ENCODE measurements around the gene KCNK5.

Gene KCNK5

GRCh38 chr6:39191236-39191930, 37.9 kb downstream of the KCNK5 start:
- Histone ChIP-seq H3K27ac (ENCODE audit: extremely low read depth, low read depth, low read length) (no peak overlapping the region), H3K4me3 (ENCODE audit: low read depth, low read length) (no peak overlapping the region), H3K4me1 (ENCODE audit: control insufficient read depth, insufficient read depth, low read length) (no peaks in the 10 kb centered on the region), H3K9me3 (ENCODE audit: control insufficient read depth, insufficient read depth, low read depth, low read length) (no peaks in the 10 kb centered on the region), H3K36me3 (ENCODE audit: control insufficient read depth in 2 of 2, insufficient read depth in 1 of 2, low read length in 2 of 2) (peaks cover 0 to 51% of the 10 kb centered on the region in 2 experiments; a peak in 1 of 3 replicates)
- POLR2A ChIA-PET, result interaction anchor here (1.0 kb wide), 1 partner anchor 10 kb away, joined by 7 read pairs; no protein-coding TSS in a partner anchor
- TF ChIP-seq TCF7L2 (IDR thresholded peaks at IDR 0.05; ENCODE audit: borderline replicate concordance, low read depth, low read length) (no peak), ZNF677 (tag by site-specific recombination; IDR thresholded peaks at IDR 0.05) (no peak), ZNF76 (tag by site-specific recombination; IDR thresholded peaks at IDR 0.05; ENCODE audit: borderline replicate concordance, low read depth) (no peak), GFI1B (tag by site-specific recombination; IDR thresholded peaks at IDR 0.05) (no peak), ZSCAN23 (tag by site-specific recombination; IDR thresholded peaks at IDR 0.05) (no peak), ZNF169 (tag by site-specific recombination; IDR thresholded peaks at IDR 0.05) (no peak), REST (tag by site-specific recombination; IDR thresholded peaks at IDR 0.05) (no peak), ZNF211 (tag by site-specific recombination; IDR thresholded peaks at IDR 0.05; ENCODE audit: low read depth) (no peak), ZNF521 (tag by site-specific recombination; IDR thresholded peaks at IDR 0.05) (no peak), ZNF561 (tag by site-specific recombination; IDR thresholded peaks at IDR 0.05; ENCODE audit: borderline replicate concordance) (no peak), SALL2 (tag by site-specific recombination; IDR thresholded peaks at IDR 0.05; ENCODE audit: borderline replicate concordance) (no peak), ZFP41 (tag by site-specific recombination; IDR thresholded peaks at IDR 0.05; ENCODE audit: borderline replicate concordance) (no peak), ZNF423 (tag by site-specific recombination; IDR thresholded peaks at IDR 0.05) (no peak), ZEB2 (tag by site-specific recombination; IDR thresholded peaks at IDR 0.05) (no peak)
- CTCF ChIA-PET, result interaction anchor here (0.5 to 3.3 kb wide), 10 partner anchors 8 to 203 kb away, joined by 3 to 37 read pairs (median 8); no protein-coding TSS in a partner anchor

- Histone ChIP-seq H3K4me3 (ENCODE audit: low read depth, low read length) (no peak overlapping the region), H3K9me3 (ENCODE audit: control insufficient read depth, insufficient read depth, low read depth, low read length) (no peaks in the 10 kb centered on the region), H3K36me3 (ENCODE audit: control insufficient read depth in 2 of 2, insufficient read depth in 1 of 2, low read length in 2 of 2) (peaks cover 0 to 47% of the 10 kb centered on the region in 2 experiments; a peak in 1 of 3 replicates), H3K27ac (ENCODE audit: extremely low read depth, low read depth, low read length) (no peak overlapping the region), H3K4me1 (ENCODE audit: control insufficient read depth, insufficient read depth, low read length) (no peaks in the 10 kb centered on the region)
- ChIA-PET CTCF (interaction anchor here (0.7 to 3.3 kb wide), 24 partner anchors 9 to 319 kb away, joined by 3 to 37 read pairs (median 4); no protein-coding TSS in a partner anchor), POLR2A (no interaction called here)
- TF ChIP-seq PRDM4 (tag by site-specific recombination; IDR thresholded peaks at IDR 0.05), result no peak
- no peak for TF ChIP-seq ZSCAN4 (tag by site-specific recombination; IDR thresholded peaks at IDR 0.05)
- no peak for TF ChIP-seq PRDM2 (tag by site-specific recombination; IDR thresholded peaks at IDR 0.05; ENCODE audit: borderline replicate concordance)
- TF ChIP-seq ZNF558 (tag by site-specific recombination; IDR thresholded peaks at IDR 0.05), result no peak
- no peak for TF ChIP-seq ZNF501 (tag by site-specific recombination; IDR thresholded peaks at IDR 0.05)
These were observed 38.6 kb downstream of the KCNK5 start for GRCh38 chr6:39190545-39191235.

Measured in HEK293 (cell line).